ENCODE results near the gene HIC1. TPM values are rescaled to one million over a fixed set of nuclear protein-coding genes. Genes with fewer than 3 reads are reported as not detected.

HIC1 gene
- total RNA-seq, 1 experiment from 2014 or later = 0.84 TPM

- Histone ChIP-seq H3K27ac (ENCODE audit: low read depth, low read length, poor library complexity, severe bottlenecking) (no peak overlapping the region), H3K9me3 (ENCODE audit: low read depth, low read length, poor library complexity, severe bottlenecking) (no peaks in the 10 kb centered on the region), H3K4me1 (ENCODE audit: insufficient read depth, low read length, poor library complexity, severe bottlenecking) (peaks cover 12% of the 10 kb centered on the region), H3K4me3 (ENCODE audit: low read depth, low read length, poor library complexity, severe bottlenecking) (no peak overlapping the region), H3K36me3 (ENCODE audit: insufficient read depth, low read length, poor library complexity, severe bottlenecking) (no peaks in the 10 kb centered on the region), H3K27me3 (replicated peaks; ENCODE audit: insufficient read depth, low read depth, low read length, poor library complexity) (peaks cover 13% of the 10 kb centered on the region)
- TF ChIP-seq CTCF (conservative IDR thresholded peaks at IDR 0.05; ENCODE audit: low read depth, low read length) (no peak), EZH2 (IDR thresholded peaks at IDR 0.05; ENCODE audit: borderline replicate concordance, low read depth, low read length, poor library complexity, severe bottlenecking) (no peak)
- BruUV-seq (replicated peaks) = no TSS peak
- no peak for DNase-seq (ENCODE audit: low spot score)
- CTCF ChIA-PET = no interaction called here
- POLR2A ChIA-PET (ENCODE audit: low non-redundant PET) = no interaction called here
- intact Hi-C loops (cut with micrococcal nuclease; ENCODE audit: unreplicated experiment) = no loop called here
These were observed 34.2 kb upstream of the HIC1 start for GRCh38 chr17:2020721-2021120.

- Histone ChIP-seq H3K27ac (ENCODE audit: low read depth, low read length, poor library complexity, severe bottlenecking) (no peak overlapping the region), H3K9me3 (ENCODE audit: low read depth, low read length, poor library complexity, severe bottlenecking) (no peaks in the 10 kb centered on the region), H3K4me1 (ENCODE audit: insufficient read depth, low read length, poor library complexity, severe bottlenecking) (peaks cover 21% of the 10 kb centered on the region), H3K27me3 (replicated peaks; ENCODE audit: insufficient read depth, low read depth, low read length, poor library complexity) (peaks cover 13% of the 10 kb centered on the region), H3K4me3 (ENCODE audit: low read depth, low read length, poor library complexity, severe bottlenecking) (no peak overlapping the region), H3K36me3 (ENCODE audit: insufficient read depth, low read length, poor library complexity, severe bottlenecking) (no peaks in the 10 kb centered on the region)
- no TSS peak for BruUV-seq (replicated peaks)
- POLR2A ChIA-PET (ENCODE audit: low non-redundant PET) = no interaction called here
- intact Hi-C loops (cut with micrococcal nuclease; ENCODE audit: unreplicated experiment) = no loop called here
- no peak for TF ChIP-seq EZH2 (IDR thresholded peaks at IDR 0.05; ENCODE audit: borderline replicate concordance, low read depth, low read length, poor library complexity, severe bottlenecking)
- no peak for TF ChIP-seq CTCF (conservative IDR thresholded peaks at IDR 0.05; ENCODE audit: low read depth, low read length)
- no peak for DNase-seq (ENCODE audit: low spot score)
- CTCF ChIA-PET = no interaction called here
These were observed 32.2 kb upstream of the HIC1 start for GRCh38 chr17:2022647-2023240.

GRCh38 chr17:2023256-2023655 lies 31.6 kb upstream of the HIC1 start:
- no TSS peak for BruUV-seq (replicated peaks)
- TF ChIP-seq CTCF (conservative IDR thresholded peaks at IDR 0.05; ENCODE audit: low read depth, low read length) = no peak
- no peak for TF ChIP-seq EZH2 (IDR thresholded peaks at IDR 0.05; ENCODE audit: borderline replicate concordance, low read depth, low read length, poor library complexity, severe bottlenecking)
- H3K36me3 ChIP-seq (ENCODE audit: insufficient read depth, low read length, poor library complexity, severe bottlenecking) = no peaks in the 10 kb centered on the region
- DNase-seq (ENCODE audit: low spot score) = no peak
- CTCF ChIA-PET = no interaction called here
- peaks cover 26% of the 10 kb centered on the region for H3K4me1 ChIP-seq (ENCODE audit: insufficient read depth, low read length, poor library complexity, severe bottlenecking)
- H3K4me3 ChIP-seq (ENCODE audit: low read depth, low read length, poor library complexity, severe bottlenecking) = no peak overlapping the region
- POLR2A ChIA-PET (ENCODE audit: low non-redundant PET) = interaction anchor here (0.6 kb wide), 1 partner anchor 12 kb away, joined by 4 read pairs; no protein-coding TSS in a partner anchor
- no peaks in the 10 kb centered on the region for H3K9me3 ChIP-seq (ENCODE audit: low read depth, low read length, poor library complexity, severe bottlenecking)
- peaks cover 13% of the 10 kb centered on the region for H3K27me3 ChIP-seq (replicated peaks; ENCODE audit: insufficient read depth, low read depth, low read length, poor library complexity)
- intact Hi-C loops (cut with micrococcal nuclease; ENCODE audit: unreplicated experiment) = no loop called here
- no peak overlapping the region for H3K27ac ChIP-seq (ENCODE audit: low read depth, low read length, poor library complexity, severe bottlenecking)
